A549 (cell line): ENCODE data around the gene BZW2.
A peak's percentile ranks its signal among the peaks of the same experiment; 100 is the strongest.

ENCODE experiments used
- CEBPB ChIP-seq, 2 experiments: fragments of >200 bp in 1 of 2; sonication (Bioruptor Twin) in 1 of 2; formaldehyde crosslinking in 1 of 2; IDR thresholded peaks; 2 replicates each; pipeline ENCODE4 v1.6.1; 2012 to 2016
- EP300 ChIP-seq, 2 experiments: fragments of >200 bp; sonication (Bioruptor Twin); formaldehyde crosslinking; IDR thresholded peaks; 2 replicates in 1 of 2; 3 replicates in 1 of 2; pipeline ENCODE4 v1.6.1; 2016 to 2017
- GATA3 ChIP-seq: IDR thresholded peaks from 2 replicates; pipeline ENCODE4 v1.6.1; 2012; ENCODE audit warnings: borderline replicate concordance
- MYC ChIP-seq: IDR thresholded peaks from 2 replicates; pipeline ENCODE4 v1.6.1; 2012; ENCODE audit warnings: mild to moderate bottlenecking, inconsistent platforms, low read length, improper control_type of control experiment, borderline replicate concordance
- NR3C1 ChIP-seq: fragments of >200 bp; sonication (Bioruptor Twin); formaldehyde crosslinking; IDR thresholded peaks from 3 replicates; pipeline ENCODE4 v1.6.1; 2017
- POLR2A ChIP-seq: IDR thresholded peaks from 2 replicates; pipeline ENCODE4 v1.6.1; 2012; ENCODE audit warnings: mild to moderate bottlenecking, low read length
- RFX5 ChIP-seq: fragments of 450-650 bp; IDR thresholded peaks from 2 replicates; pipeline ENCODE4 v1.7.1; 2014; ENCODE audit warnings: antibody characterized with exemption, mild to moderate bottlenecking, moderate library complexity
- RNF2 ChIP-seq: fragments of 200-600 bp; sonication (generic); IDR thresholded peaks from 2 replicates; pipeline ENCODE4 v1.6.1; 2016; ENCODE audit warnings: low read depth, mild to moderate bottlenecking, antibody characterized with exemption, moderate library complexity, borderline replicate concordance
- TF ChIP-seq, protein P1 (sequence below): IDR thresholded peaks from 2 replicates; pipeline ENCODE4 v1.6.1; 2012; ENCODE audit warnings: low read depth, borderline replicate concordance
- TF ChIP-seq, protein P2 (sequence below): fragments of 200-600 bp; sonication (generic); IDR thresholded peaks from 2 replicates; pipeline ENCODE4 v1.6.1; 2016; ENCODE audit warnings: antibody characterized with exemption, mild to moderate bottlenecking, moderate library complexity
- TF ChIP-seq, protein P3 (sequence below): fragments of >200 bp; sonication (Bioruptor Twin); formaldehyde crosslinking; IDR thresholded peaks from 3 replicates; pipeline ENCODE4 v1.5.1; 2016

DNA sequence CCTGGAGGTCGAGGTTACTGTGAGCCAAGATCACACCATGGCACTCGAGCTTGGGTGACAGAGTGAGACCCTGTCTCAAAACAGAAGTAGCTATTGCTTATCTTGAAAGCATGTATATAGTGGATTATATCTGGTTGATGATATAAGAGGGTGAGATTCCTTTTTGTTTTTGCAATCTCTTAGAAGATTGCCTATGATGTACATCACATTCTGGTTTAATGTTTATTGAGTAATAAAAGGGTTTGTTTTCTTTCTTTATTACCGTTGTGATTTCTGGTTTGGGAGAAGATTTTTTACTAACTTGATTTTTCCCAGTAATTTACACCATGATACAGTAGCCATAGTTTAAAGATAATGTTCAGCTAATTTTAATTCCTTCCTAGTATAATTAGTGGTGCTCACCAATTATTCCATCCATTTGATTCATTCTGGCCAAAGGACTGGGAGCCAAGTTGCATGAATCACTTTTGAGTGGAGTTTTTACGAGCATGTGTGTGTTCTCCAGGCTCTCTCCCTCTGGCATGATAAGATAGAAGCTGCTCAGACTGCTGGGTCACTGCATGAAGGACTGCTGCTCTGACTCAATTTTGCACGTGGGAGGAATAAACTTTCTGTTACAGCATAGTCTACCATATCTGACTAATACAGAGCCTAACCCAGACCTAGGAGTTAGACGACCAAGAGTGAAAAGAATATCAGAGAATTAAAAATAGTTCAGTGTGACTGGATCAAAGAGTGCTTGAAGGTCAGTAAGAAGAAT is 94.1 kb downstream of the BZW2 start:
- TF ChIP-seq, protein P1, sequence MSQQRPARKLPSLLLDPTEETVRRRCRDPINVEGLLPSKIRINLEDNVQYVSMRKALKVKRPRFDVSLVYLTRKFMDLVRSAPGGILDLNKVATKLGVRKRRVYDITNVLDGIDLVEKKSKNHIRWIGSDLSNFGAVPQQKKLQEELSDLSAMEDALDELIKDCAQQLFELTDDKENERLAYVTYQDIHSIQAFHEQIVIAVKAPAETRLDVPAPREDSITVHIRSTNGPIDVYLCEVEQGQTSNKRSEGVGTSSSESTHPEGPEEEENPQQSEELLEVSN, result no peak
- TF ChIP-seq RFX5 (no peak), CEBPB (IDR thresholded peaks at IDR 0.05) (peak; percentile 24 to 35; a peak in 2 of 4 replicates), EP300 (IDR thresholded peaks at IDR 0.05) (peak in 1 of 2 experiments; percentile 29; a peak in 2 of 5 replicates), GATA3 (0 out of 2 replicates have a peak, but pooled peaks have one; percentile 16), RNF2 (no peak), POLR2A (no peak), MYC (no peak), NR3C1 (no peak)
- TF ChIP-seq, protein P2, sequence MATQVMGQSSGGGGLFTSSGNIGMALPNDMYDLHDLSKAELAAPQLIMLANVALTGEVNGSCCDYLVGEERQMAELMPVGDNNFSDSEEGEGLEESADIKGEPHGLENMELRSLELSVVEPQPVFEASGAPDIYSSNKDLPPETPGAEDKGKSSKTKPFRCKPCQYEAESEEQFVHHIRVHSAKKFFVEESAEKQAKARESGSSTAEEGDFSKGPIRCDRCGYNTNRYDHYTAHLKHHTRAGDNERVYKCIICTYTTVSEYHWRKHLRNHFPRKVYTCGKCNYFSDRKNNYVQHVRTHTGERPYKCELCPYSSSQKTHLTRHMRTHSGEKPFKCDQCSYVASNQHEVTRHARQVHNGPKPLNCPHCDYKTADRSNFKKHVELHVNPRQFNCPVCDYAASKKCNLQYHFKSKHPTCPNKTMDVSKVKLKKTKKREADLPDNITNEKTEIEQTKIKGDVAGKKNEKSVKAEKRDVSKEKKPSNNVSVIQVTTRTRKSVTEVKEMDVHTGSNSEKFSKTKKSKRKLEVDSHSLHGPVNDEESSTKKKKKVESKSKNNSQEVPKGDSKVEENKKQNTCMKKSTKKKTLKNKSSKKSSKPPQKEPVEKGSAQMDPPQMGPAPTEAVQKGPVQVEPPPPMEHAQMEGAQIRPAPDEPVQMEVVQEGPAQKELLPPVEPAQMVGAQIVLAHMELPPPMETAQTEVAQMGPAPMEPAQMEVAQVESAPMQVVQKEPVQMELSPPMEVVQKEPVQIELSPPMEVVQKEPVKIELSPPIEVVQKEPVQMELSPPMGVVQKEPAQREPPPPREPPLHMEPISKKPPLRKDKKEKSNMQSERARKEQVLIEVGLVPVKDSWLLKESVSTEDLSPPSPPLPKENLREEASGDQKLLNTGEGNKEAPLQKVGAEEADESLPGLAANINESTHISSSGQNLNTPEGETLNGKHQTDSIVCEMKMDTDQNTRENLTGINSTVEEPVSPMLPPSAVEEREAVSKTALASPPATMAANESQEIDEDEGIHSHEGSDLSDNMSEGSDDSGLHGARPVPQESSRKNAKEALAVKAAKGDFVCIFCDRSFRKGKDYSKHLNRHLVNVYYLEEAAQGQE, result no peak
- TF ChIP-seq, protein P3, sequence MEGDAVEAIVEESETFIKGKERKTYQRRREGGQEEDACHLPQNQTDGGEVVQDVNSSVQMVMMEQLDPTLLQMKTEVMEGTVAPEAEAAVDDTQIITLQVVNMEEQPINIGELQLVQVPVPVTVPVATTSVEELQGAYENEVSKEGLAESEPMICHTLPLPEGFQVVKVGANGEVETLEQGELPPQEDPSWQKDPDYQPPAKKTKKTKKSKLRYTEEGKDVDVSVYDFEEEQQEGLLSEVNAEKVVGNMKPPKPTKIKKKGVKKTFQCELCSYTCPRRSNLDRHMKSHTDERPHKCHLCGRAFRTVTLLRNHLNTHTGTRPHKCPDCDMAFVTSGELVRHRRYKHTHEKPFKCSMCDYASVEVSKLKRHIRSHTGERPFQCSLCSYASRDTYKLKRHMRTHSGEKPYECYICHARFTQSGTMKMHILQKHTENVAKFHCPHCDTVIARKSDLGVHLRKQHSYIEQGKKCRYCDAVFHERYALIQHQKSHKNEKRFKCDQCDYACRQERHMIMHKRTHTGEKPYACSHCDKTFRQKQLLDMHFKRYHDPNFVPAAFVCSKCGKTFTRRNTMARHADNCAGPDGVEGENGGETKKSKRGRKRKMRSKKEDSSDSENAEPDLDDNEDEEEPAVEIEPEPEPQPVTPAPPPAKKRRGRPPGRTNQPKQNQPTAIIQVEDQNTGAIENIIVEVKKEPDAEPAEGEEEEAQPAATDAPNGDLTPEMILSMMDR, result no peak
